Suprapubic skin (tissue), 3 donors: ENCODE data around the gene PDE6D.

Source experiments
- POLR2A ChIP-seq, 2 donors: fragments of 450-650 bp; IDR thresholded peaks; one replicate each; pipeline ENCODE4 v1.6.1; 2017; ENCODE audit warnings: antibody characterized with exemption in 2 of 2, mild to moderate bottlenecking in 2 of 2, moderate library complexity in 2 of 2
- TF ChIP-seq, protein P1 (sequence below), 2 donors: fragments of 200-600 bp in 1 of 2; fragments of 450-650 bp in 1 of 2; sonication (generic) in 1 of 2; IDR thresholded peaks; one replicate each; pipeline ENCODE4 v1.5.1; 2016 to 2019; ENCODE audit warnings: antibody characterized with exemption in 2 of 2, mild to moderate bottlenecking in 1 of 2, moderate library complexity in 1 of 2

DNA sequence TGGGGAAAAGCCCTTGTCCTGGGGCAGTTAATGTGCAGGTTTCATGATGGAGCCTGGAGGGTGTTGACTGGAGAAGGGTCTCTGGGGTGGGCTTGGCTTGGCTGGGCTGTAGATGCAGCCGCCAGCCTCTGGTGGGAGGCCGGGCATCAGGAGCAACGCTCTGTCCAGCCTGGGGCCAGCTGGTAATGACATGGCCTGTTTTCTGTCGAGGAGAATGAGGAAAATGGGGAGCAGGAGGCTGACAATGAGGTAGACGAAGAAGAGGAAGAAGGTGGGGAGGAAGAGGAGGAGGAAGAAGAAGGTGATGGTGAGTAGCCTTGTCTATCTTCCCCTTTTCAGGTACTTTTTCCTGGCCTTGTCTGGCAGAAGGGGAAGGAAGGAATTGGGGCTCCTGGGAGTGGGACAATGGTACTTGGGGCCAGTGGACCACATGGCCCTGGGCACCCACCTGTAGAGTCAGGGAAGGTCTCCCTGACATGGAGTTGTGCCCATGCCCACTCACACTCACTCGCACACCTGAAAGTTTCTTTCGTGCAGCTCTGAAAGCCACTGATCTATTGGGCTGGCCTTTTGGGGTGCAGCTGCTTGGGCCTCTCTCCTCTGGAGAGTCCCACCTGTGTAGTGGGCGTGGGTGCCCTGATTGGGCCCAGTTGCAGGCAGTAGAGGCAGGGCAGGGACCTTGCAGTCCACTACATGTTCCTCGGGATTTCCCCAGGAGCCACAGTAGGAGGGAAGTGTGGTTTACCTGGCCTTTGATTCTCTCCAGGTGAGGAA lies 69.2 kb downstream of the PDE6D start:
- TF ChIP-seq, protein P1, sequence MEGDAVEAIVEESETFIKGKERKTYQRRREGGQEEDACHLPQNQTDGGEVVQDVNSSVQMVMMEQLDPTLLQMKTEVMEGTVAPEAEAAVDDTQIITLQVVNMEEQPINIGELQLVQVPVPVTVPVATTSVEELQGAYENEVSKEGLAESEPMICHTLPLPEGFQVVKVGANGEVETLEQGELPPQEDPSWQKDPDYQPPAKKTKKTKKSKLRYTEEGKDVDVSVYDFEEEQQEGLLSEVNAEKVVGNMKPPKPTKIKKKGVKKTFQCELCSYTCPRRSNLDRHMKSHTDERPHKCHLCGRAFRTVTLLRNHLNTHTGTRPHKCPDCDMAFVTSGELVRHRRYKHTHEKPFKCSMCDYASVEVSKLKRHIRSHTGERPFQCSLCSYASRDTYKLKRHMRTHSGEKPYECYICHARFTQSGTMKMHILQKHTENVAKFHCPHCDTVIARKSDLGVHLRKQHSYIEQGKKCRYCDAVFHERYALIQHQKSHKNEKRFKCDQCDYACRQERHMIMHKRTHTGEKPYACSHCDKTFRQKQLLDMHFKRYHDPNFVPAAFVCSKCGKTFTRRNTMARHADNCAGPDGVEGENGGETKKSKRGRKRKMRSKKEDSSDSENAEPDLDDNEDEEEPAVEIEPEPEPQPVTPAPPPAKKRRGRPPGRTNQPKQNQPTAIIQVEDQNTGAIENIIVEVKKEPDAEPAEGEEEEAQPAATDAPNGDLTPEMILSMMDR (IDR thresholded peaks at IDR 0.05): no peak
- TF ChIP-seq POLR2A (IDR thresholded peaks at IDR 0.05): no peak
